Stimulated activated effector memory CD8-positive, alpha-beta T cell treated with anti-CD3 and anti-CD28 coated beads, Interleukin-12 subunit alpha, Interleukin-12 subunit beta, amount 100 ng/mL, for 72 hours (primary cell): Measurements from ENCODE around the gene C11orf86.

ENCODE experiments used
- ATAC-seq: fragments of 150-1000 bp; cut with Tn5 transposase; 2 replicates; pipeline ENCODE4 v1.10.0; 2021
- DNase-seq, 2 donors: peaks; one replicate each; pipeline ENCODE4 v3.0.0; 2021 to 2022; ENCODE audit warnings: low spot score in 2 of 2
- H3K27ac Mint-ChIP-seq: one replicate; pipeline ENCODE4 v1.8.0; 2022; ENCODE audit warnings: mild to moderate bottlenecking, mixed read lengths
- H3K36me3 Mint-ChIP-seq: one replicate; pipeline ENCODE4 v1.8.0; 2022; ENCODE audit warnings: mild to moderate bottlenecking, mixed read lengths
- H3K4me1 Mint-ChIP-seq: one replicate; pipeline ENCODE4 v1.8.0; 2022; ENCODE audit warnings: mixed read lengths
- H3K4me3 Mint-ChIP-seq: one replicate; pipeline ENCODE4 v1.8.0; 2022; ENCODE audit warnings: mild to moderate bottlenecking, mixed read lengths
- H3K9me3 Mint-ChIP-seq: one replicate; pipeline ENCODE4 v1.8.0; 2022; ENCODE audit warnings: mixed read lengths

Gene C11orf86

DNA sequence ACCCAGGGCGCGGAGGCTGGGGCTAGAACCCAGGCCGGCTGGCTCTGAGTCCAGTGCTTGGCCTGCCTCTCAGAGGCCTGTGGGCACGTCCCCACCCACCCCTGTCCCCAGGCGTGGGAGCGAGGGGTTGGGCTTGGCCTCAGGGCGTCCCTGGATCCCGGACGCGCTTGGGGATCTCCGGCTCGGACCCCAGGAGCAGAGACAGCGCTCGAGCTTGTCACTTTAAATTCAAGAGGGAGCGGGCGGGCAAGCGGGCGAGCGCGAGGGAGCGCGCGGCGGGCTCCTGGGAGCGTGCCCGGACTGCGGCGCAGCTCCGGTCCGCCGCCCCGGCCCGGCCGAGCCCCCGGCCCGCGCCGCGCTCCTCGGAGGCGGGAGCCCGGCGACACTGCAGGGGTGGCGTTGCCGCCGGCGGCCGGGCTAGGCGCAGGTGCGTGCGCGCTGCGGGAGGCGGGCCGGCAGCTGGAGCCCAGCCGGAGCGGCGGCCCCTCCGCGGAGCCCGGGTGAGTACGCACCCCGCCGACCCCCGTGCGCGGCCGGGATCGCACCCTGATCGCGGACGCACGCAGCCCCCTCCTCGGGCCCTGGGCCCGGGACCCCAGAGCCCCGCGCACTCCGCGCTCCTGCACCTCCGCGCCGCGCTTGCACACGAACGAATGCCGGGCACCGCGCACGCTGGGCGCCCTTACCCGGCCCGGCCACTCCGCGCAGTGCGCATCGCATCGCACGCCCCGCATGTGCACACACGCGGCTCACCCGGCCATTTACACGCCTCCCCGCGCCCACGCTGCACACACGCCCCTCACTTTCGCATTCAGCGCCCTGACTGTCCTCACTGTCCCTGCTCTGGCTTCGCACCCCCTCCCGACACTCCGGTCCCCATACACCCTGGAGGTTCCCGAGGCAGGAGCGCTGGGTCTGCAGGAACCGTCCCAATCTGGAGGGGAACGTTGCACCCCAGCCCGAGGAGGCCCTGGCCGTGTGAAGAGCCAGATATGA lies 48.2 kb downstream of the C11orf86 start, which contains the start of gene SYT12:
SYT12 (plus strand) TSS at position 174 of the 996 bp plus-strand sequence. CDS start 7,011 bp downstream, outside the sequence.
- H3K27ac Mint-ChIP-seq = no peak within 1 kb of the TSS
- peak within 1 kb of the TSS; percentile 71 for H3K4me3 Mint-ChIP-seq
- DNase-seq (no peak), ATAC-seq (no peak)
- no peaks in the 10 kb centered on the region for H3K36me3 Mint-ChIP-seq
- peaks cover 43% of the 10 kb centered on the region for H3K4me1 Mint-ChIP-seq
- H3K9me3 Mint-ChIP-seq = no peaks in the 10 kb centered on the region

DNA sequence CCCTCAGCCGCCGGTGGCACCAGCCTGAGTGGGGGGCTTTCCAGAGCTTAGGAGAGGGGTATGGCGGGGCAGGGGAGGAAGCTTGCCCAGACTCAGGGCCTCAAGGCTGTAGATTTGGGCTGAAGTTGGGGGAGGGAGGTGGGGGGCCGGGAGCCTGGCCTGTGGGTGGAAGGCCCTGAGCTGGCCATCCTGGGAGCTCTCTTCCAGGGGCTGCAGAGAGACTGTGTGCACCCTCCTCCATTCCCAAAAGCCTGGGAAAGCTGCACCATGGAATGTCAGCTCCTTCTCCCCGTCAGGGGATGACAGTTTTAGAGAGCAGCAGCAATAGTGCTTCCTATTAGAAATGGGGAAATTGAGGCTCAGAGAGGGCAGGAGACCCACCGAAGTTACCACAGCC lies 48.9 kb downstream of the C11orf86 start:
- no peak for ATAC-seq
- H3K27ac Mint-ChIP-seq = no peak overlapping the region

GRCh38 chr11:67024410-67024809 lies 49.3 kb downstream of the C11orf86 start:
- peak overlapping the region; percentile 61 for H3K27ac Mint-ChIP-seq
- DNase-seq (peak; percentile 16 to 74), ATAC-seq (peak; percentile 55)

More for the DNA sequence above, 48.9 kb downstream of the C11orf86 start:
- no peak for DNase-seq
- peak overlapping the region; percentile 71 for H3K4me3 Mint-ChIP-seq
- H3K4me1 Mint-ChIP-seq = peaks cover 43% of the 10 kb centered on the region
- H3K36me3 Mint-ChIP-seq = no peaks in the 10 kb centered on the region
- H3K9me3 Mint-ChIP-seq = no peaks in the 10 kb centered on the region

DNA sequence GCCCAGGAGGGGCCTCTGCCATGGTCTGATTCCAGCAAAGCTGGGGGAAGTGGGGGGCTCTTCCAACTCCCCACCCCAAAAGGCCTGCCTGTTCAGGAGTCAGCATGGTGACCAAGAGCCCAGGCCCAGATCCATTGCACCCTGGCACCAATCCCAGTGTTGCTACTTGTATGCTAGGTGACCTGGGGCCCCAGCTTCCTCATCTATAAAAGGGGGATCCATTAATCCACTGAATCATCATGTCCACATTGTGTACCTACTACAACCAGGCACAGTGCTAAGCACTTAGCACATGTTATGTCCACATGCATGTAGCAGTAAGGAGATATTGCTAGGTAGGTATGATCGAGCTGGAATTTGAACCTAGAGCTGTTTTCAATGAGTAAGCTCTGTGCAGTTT lies 49.9 kb downstream of the C11orf86 start:
- Mint-ChIP-seq H3K36me3 (no peaks in the 10 kb centered on the region), H3K4me3 (peak overlapping the region; percentile 71), H3K4me1 (peaks cover 43% of the 10 kb centered on the region), H3K27ac (peak overlapping the region; percentile 61), H3K9me3 (no peaks in the 10 kb centered on the region)
- no peak for ATAC-seq
- no peak for DNase-seq

More at GRCh38 chr11:67024410-67024809, 49.3 kb downstream of the C11orf86 start:
- Mint-ChIP-seq H3K36me3 (no peaks in the 10 kb centered on the region), H3K9me3 (no peaks in the 10 kb centered on the region), H3K4me3 (peak overlapping the region; percentile 71), H3K4me1 (peaks cover 43% of the 10 kb centered on the region)

GRCh38 chr11:67025750-67026149 lies 50.6 kb downstream of the C11orf86 start:
- no peak for ATAC-seq
- Mint-ChIP-seq H3K4me1 (peaks cover 42% of the 10 kb centered on the region), H3K4me3 (no peak overlapping the region), H3K27ac (no peak overlapping the region), H3K36me3 (no peaks in the 10 kb centered on the region), H3K9me3 (no peaks in the 10 kb centered on the region)
- DNase-seq = no peak
